Activated CD4-positive, alpha-beta T cell treated with anti-CD3 and anti-CD28 coated beads, Interleukin-2, amount 50 U/mL, for 48 hours (primary cell): ENCODE results near the gene PLCL2.

Source experiments
- DNase-seq, 2 experiments: peaks; one replicate each; pipeline ENCODE4 v3.0.0-alpha.2; 2020

PLCL2 gene

GRCh38 chr3:16884748-16885592 lies at the start of gene PLCL2:
PLCL2 (plus strand) TSS chr3:16884955; CDS start chr3:16885040, 85 bp downstream.
- peak; percentile 57 to 64 for DNase-seq

DNA sequence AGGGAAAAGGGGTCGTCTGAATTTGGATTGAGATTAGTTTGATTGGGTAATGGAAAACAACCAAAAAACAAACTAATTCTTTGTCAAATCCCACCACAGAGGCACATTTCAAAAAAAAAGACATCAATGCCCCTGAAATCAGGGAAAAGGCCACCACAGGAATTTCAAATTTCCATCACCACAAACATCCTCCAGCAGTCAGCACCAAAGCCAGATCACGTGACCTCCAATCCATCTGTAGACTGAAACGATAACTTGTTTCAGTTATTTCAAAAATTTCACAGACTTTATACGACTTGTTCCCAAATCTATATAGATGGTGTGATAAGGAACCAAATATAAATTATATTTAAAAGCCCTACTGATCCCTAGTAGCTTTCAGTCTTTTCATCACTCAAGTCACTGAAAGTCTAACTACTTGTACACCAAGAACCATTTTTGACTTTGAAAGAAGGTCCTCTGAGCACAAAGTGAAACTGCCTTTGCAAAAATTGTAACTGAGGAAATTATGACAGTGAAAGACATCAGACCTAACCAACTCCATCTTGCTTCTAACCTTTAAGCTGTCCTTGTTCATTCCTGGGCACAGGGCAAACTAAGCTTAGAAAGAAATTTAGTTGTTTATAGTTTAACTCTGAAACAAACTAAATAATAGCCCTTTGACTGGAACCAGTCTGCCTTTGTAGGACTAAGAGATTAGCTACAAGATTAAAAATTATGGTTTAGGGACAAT lies 48.1 kb upstream of the PLCL2 start:
- DNase-seq: no peak

GRCh38 chr3:16837602-16838001 lies 47.2 kb upstream of the PLCL2 start:
- no peak for DNase-seq

DNA sequence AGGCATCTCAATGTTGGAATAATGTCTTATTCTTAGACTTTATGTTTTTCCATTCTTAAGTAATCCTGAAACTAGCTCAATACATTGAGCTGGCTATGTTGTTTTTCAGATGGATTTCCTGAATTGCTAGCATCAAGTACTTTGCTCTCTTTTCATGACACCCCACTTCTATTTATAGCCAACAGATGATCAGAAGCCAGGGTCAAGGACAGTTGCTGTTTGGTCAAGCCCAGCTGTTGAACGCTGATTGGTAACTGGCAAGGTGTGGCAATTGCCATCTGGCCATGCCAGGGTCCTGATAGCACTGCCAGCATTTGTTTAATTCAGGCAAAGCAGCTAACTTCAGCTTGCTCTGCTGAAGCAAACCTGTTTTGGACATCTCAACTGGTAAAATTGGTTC lies 46.2 kb upstream of the PLCL2 start:
- DNase-seq: no peak

DNA sequence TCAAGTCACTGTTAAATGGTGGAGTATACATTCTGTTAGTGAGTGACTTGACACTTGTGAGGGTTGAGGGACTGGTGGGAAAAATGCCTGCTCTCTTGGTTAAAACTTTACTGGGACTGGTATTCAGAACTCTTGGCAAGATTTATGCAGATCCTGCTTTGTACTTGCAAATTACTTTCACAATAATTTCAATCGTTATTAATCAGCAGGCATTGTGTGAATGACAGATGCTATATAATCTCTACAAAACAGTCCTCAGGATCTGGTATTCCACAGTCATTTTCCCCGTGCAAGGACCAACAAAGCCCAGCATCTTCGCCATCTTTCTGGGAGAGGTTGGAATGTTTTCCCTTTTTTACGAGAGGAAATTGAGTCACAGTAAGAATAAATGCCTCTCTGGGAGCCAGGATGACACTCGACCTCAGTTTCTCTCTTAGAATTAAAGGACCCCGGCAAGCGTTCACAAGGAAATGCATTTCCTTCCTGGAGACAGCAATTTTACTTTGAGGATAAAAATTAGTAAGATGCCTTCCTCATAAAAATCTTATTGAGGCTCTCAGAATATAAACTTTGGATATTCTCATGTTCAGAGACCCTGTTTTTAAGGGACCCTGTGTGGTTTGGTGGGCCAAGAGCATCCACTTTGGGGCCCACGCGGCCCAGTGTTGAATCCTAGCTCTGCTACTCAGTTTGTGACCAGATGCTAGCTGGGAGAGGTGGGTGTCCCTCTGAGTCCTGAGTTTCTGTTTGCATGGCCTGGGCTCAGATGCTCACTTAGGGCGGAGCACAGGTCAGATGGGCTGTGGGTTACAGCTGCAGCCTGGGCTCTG lies 45.3 kb upstream of the PLCL2 start:
- no peak for DNase-seq

DNA sequence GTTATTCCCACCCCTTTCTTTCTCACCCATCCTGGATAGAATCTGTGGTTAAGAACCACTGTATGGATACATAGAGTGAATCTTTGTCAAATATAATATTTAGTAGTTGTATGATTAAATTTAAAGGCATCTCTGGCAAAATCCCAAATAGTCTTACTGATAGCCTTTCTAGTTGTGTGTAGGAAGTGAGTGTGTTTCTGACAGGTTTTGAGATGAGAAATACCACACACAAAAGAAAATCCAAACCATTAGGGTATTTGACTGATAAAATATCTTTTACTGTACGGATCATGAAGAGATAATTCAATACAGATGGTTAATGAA lies 44.7 kb upstream of the PLCL2 start:
- DNase-seq: no peak

- no peak for DNase-seq
These were observed 43.6 kb upstream of the PLCL2 start for GRCh38 chr3:16841041-16841753.

DNA sequence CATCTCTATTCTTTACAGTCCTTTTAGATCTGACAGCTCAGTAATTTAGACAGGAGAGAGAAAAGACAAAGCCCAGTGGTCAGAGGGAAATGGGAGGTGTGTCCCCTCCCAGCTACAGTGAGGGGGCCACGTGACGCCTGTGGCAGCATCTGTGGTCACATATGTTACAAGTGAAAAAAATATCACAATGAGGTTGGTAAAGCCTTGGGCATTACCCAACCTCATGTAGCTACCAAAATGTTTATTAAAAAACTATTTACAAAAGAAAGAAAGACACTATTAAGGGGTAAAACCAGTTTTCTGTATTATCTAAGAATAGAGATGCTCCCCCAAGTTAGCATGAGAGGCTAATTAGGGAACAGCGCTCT lies 42.9 kb upstream of the PLCL2 start:
- DNase-seq: peak in 1 of 2 experiments; percentile 38

DNA sequence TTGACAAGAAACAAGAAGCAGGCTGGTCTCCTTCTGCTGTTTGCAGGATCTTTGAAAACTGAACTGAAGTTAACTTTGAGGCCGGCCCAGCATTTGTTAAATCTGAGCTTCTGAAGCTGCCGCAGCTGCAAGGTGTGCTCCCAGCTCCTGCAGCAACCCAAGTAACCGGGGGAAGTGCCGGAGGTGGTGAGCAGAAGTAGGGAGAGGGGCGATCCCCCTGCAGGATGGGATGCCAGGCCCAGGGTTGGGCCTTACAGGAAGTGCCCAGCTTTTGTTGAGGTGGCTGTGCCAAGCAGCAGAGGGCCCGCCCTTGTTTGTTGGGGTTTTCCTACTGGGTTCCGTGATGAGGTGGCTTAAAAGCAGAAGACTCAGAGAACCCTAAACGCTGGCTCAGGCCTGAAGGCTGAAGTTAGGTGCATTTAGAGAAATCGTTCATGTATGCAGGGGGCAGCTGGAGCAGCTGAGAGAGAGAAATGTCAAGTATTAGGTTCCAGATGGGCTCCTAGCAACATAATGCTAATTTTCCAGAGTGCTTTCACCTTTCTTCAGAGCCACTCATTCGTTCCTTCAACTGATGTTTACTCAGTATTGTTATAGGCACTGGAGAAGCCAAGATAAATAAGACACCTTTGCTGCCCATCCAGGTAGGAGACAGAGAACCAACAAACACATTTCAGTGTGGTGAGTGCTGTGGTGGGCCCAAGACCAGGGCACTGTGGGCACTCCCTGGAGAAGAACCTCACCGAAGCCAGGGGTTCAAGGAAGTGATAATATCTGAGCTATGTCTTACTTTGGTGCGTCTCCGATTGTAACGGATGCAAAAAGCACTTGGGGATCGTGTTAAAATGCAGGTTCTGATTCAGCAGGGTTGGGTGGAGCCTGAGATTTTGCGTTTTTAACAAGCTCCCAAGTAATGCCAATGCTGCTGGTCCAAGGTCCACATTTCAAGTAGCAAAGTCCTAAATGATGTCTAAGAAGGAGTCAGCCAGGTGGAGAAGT lies 42.2 kb upstream of the PLCL2 start:
- peak; percentile 68 to 75 for DNase-seq

DNA sequence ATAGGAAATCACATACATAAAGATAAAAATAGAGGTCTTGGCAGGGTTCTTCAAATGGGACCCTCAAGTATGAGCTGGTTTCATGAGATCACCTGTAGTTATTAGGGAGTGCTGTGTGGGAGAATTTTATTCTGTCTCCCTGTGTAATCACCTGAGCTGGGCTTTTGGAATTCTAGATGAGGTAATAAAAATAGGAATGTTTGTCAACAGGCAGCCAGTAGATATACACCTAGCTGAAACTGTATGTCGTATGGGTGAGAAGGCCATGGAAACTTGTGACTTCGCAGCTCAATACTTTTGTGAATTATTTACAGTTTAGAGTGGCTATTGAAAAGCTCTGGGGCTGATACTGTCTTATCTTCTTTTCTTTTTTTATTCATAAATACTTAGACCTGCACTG lies 40.5 kb upstream of the PLCL2 start:
- no peak for DNase-seq

GRCh38 chr3:16844791-16845190 lies 40.0 kb upstream of the PLCL2 start:
- no peak for DNase-seq

GRCh38 chr3:16846373-16847080 lies 38.2 kb upstream of the PLCL2 start:
- DNase-seq: no peak

DNA sequence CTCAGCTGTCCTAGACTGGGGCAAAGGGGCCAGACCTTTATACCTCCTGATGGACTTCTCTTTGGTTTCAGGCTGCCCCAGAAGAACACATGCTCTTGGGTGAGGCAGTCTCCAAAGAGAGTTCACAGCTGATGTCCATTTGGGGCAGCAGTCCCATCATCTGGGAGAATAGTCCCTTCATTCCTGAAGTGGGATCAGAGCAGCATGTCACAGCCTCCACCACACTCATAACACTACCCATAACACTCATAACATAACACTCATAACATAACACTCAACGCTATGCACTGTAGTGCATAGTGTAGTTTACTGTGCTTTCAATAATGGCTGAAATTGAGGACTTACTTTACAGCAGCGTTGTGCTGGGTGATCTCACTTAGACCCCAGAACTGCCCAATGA lies 36.7 kb upstream of the PLCL2 start:
- DNase-seq: no peak

GRCh38 chr3:16849229-16849628 lies 35.5 kb upstream of the PLCL2 start:
- peak; percentile 52 to 69 for DNase-seq

GRCh38 chr3:16849795-16850194 lies 35.0 kb upstream of the PLCL2 start:
- no peak for DNase-seq

DNA sequence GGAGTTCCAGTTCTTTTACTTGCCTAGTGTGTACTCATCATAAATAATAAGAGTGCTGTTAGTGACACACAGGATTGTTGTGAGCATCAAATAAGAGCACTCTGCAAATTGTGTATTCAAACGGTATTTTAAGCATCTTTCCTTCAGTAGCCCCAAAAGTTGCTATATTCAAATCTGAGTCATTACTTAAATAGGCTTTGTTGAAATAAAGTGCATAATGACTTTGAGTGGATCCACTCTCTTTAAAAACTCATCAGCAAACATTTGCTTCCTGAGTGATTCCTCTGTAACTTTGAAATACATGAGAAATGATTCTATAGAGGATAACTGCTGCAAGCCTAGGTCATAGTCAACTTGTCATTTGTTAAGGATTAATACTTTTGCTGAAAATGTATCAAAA lies 29.3 kb upstream of the PLCL2 start:
- no peak for DNase-seq

DNA sequence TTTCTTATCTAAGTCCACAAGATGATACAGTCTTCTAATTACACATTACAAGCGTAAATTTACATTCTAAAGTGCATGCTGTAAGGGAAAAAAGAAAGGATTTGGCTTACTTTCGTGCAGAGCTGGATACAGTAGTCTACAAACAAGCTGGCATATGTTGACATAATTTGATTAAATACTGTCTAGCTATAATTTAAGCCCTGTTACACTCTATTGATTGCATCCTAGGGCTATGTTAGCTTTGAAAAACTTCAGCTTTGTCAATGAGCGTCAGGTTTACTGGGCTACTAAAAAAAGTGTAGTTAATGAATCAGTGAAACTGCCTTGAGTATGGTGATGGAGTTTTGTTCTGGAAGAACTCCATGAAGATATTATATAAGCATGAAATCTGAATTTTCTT lies 24.5 kb upstream of the PLCL2 start:
- no peak for DNase-seq

- DNase-seq: no peak
These were observed 23.3 kb upstream of the PLCL2 start for GRCh38 chr3:16861432-16861831.

DNA sequence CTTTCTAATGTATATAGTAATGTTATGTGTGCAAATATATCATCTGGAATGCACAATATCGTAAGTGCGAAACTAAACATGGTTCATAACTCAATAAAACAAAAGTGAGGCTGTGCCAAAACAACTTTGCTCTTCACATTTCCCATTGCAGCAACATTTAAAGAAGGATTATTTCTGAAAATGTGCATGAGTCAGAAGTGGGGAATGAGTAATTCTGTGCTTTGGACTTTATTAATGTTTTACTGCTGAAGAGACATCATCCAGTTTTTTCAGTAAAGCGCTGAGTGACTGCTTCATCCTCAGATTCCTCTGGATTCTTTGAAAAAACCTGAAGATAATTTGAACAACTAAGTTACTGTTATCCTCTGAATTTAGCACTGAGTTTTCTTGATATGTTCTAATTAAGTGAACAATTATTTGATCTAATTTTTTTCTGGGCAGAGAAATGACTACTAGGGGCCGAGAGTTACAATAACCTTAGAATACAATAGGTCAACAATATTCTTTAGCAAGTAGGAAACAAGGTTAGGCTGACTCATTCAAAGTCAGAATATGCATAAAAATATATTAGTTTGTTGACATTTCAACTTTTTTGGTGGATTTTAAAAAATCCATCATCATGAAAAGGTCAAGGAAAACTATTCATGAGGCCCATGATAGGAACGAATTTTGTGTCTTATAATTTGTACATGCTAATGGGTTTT lies 20.0 kb upstream of the PLCL2 start:
- no peak for DNase-seq

- no peak for DNase-seq
These were observed 19.4 kb upstream of the PLCL2 start for GRCh38 chr3:16865335-16865734.
